Activated CD8-positive, alpha-beta T cell treated with anti-CD3 and anti-CD28 coated beads for 36 hours (primary cell): ENCODE data around the gene CACNB2. TPM values are rescaled to one million over a fixed set of nuclear protein-coding genes. Genes with fewer than 3 reads are reported as not detected.
"Not testable (repeated sequence)": the region's sequence is repeated elsewhere in the genome, so short reads cannot be mapped to it uniquely, and the experiment has no call there.

ENCODE experiments used
- ATAC-seq: fragments of 200-7000 bp; cut with Tn5 transposase; one replicate; pipeline ENCODE4 v1.10.0; 2021; ENCODE audit warnings: mild to moderate bottlenecking, moderate library complexity
- CTCF ChIA-PET: fragments of 350-600 bp; sonication (Branson Sonifier 250); formaldehyde crosslinking; loops from one replicate; lab custom pipeline; 2021; ENCODE audit warnings: antibody characterized with exemption; lab: Charles Lee
- POLR2A ChIA-PET: fragments of 350-600 bp; sonication (Branson Sonifier 250); formaldehyde crosslinking; loops from one replicate; lab custom pipeline; 2021; ENCODE audit warnings: antibody characterized with exemption; lab: Charles Lee
- DNase-seq: peaks from one replicate; pipeline ENCODE4 v3.0.0-alpha.2; 2020
- H3K27ac Mint-ChIP-seq: one replicate; pipeline ENCODE4 v1.8.0; 2021; ENCODE audit warnings: mild to moderate bottlenecking, mixed read lengths
- H3K27me3 Mint-ChIP-seq: one replicate; pipeline ENCODE4 v1.8.0; 2021; ENCODE audit warnings: mixed read lengths
- H3K36me3 Mint-ChIP-seq: one replicate; pipeline ENCODE4 v1.8.0; 2021; ENCODE audit warnings: low read depth, mixed read lengths
- H3K4me1 Mint-ChIP-seq: one replicate; pipeline ENCODE4 v1.8.0; 2021; ENCODE audit warnings: low read depth, mixed read lengths
- H3K4me3 Mint-ChIP-seq: one replicate; pipeline ENCODE4 v1.8.0; 2021; ENCODE audit warnings: mild to moderate bottlenecking, moderate library complexity, mixed read lengths
- H3K9me3 Mint-ChIP-seq: one replicate; pipeline ENCODE4 v1.8.0; 2021; ENCODE audit warnings: mixed read lengths
- CTCF ChIP-seq: fragments of 200-600 bp; IDR thresholded peaks from one replicate; pipeline ENCODE4 v1.8.0; 2022; ENCODE audit warnings: antibody characterized with exemption, mild to moderate bottlenecking
- intact Hi-C: fragments of 100-400 bp; cut with micrococcal nuclease; formaldehyde crosslinking; loops from one replicate; pipeline ENCODE4 v1.10.0; 2022
- total RNA-seq, 2 experiments: library from RNA; stranded (reverse); gene quantifications; one replicate each; pipeline ENCODE4 v1.2.3, GENCODE V29; 2021

The CACNB2 gene
- total RNA-seq, 2 experiments from 2014 or later: not detected

DNA sequence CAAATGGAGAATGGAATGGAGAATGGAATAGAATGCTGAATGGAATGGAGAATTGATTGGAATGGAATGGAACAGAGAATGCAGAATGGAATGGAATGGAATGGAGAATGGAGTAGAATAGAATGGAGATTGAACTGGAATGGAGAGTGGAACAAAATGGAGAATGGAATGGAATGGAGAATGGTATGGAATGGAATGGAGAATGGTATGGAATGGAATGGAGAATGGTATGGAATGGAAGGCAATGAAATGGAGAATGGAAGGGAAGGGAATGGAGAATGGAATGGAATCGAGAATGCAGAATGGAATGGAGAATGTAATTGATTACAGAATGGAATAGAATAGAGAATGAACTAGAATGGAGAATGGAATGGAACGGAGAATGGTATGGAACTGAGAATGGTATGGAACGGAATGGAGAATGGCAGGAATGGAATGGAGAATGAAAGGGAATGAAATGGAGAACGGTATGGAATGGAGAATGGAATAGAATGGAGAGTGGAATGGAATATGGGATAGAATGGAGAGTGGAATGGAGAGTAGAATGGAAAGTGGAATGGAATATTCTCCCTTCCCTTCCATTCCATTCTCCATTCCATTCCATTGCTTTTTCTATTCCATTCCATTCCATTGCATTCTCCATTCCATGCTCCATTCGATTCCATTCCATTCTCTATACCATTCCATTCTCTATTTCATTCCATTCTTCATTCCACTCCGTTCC lies 422.9 kb downstream of the CACNB2 start:
- Mint-ChIP-seq H3K36me3 (no peaks in the 10 kb centered on the region), H3K9me3 (no peaks in the 10 kb centered on the region), H3K27me3 (no peaks in the 10 kb centered on the region), H3K4me1 (no peaks in the 10 kb centered on the region), H3K27ac (no peak overlapping the region), H3K4me3 (no peak overlapping the region)
- no peak for TF ChIP-seq CTCF
- intact Hi-C loops: no loop called here
- ChIA-PET POLR2A (no interaction called here), CTCF (no interaction called here)
- ATAC-seq (no peak), DNase-seq (no peak)

- H3K4me3 Mint-ChIP-seq: no peak overlapping the region
- DNase-seq (no peak), ATAC-seq (no peak)
- H3K36me3 Mint-ChIP-seq: no peaks in the 10 kb centered on the region
- H3K9me3 Mint-ChIP-seq: no peaks in the 10 kb centered on the region
- H3K27ac Mint-ChIP-seq: no peak overlapping the region
- H3K27me3 Mint-ChIP-seq: no peaks in the 10 kb centered on the region
- intact Hi-C loops: no loop called here
- TF ChIP-seq CTCF: no peak
- H3K4me1 Mint-ChIP-seq: no peaks in the 10 kb centered on the region
- CTCF ChIA-PET: no interaction called here
- POLR2A ChIA-PET: no interaction called here
Measured at GRCh38 chr10:18565006-18565405, 424.8 kb downstream of the CACNB2 start.

DNA sequence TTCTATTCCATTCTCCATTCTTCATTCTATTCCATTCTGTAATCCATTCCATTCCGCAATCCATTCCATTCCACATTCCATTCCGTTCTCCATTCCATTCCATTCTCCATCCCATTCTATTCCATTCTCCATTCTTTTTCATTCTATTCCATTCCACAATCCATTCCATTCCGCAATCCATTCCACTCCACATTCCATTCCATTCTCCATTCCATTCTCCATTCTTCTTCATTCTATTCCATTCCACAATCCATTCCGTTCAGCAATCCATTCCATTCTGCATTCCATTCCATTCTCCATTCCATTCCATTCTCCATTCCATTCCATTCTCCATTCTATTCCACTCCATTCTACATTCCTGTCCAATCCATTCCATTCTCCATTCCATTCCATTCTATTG lies 426.0 kb downstream of the CACNB2 start:
- H3K27ac Mint-ChIP-seq: no peak overlapping the region
- no peaks in the 10 kb centered on the region for H3K9me3 Mint-ChIP-seq
- no peaks in the 10 kb centered on the region for H3K4me1 Mint-ChIP-seq
- ATAC-seq: no peak
- no peak for DNase-seq
- ChIA-PET POLR2A (no interaction called here), CTCF (no interaction called here)
- no peak overlapping the region for H3K4me3 Mint-ChIP-seq
- no peaks in the 10 kb centered on the region for H3K27me3 Mint-ChIP-seq
- H3K36me3 Mint-ChIP-seq: no peaks in the 10 kb centered on the region
- intact Hi-C loops: no loop called here
- TF ChIP-seq CTCF: no peak

DNA sequence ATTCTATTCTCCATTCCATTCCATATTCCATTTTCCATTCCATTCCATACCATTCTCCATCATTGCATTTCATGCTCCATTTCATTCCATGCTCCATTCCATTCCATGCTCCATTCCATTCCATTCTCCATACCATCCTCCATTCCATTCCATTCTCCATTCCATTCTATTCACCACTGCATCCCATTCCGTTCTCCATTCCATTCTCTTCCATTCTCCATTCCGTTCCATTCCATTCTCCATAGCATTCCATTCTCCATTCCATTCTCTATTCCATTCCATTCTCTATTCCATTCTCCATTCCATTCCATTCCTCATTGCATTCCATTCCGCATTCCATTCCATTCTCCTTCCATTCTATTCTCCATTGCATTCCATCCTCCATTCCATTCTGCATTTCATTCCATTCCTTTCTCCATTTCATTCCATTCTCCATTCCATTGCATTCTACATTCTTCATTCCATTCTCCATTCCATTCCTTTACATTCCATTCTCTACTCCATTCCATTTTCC lies 427.2 kb downstream of the CACNB2 start:
- H3K9me3 Mint-ChIP-seq: no peaks in the 10 kb centered on the region
- ChIA-PET CTCF (no interaction called here), POLR2A (no interaction called here)
- DNase-seq (no peak), ATAC-seq (no peak)
- no peaks in the 10 kb centered on the region for H3K27me3 Mint-ChIP-seq
- no peaks in the 10 kb centered on the region for H3K4me1 Mint-ChIP-seq
- H3K36me3 Mint-ChIP-seq: no peaks in the 10 kb centered on the region
- intact Hi-C loops: no loop called here
- H3K27ac Mint-ChIP-seq: no peak overlapping the region
- TF ChIP-seq CTCF: no peak
- H3K4me3 Mint-ChIP-seq: no peak overlapping the region

- not testable (repeated sequence) for H3K4me1 Mint-ChIP-seq, DNase-seq, H3K9me3 Mint-ChIP-seq
Measured at GRCh38 chr10:18570386-18570785, 430.2 kb downstream of the CACNB2 start.

More at GRCh38 chr10:18570386-18570785, 430.2 kb downstream of the CACNB2 start:
- ATAC-seq, intact Hi-C loops, CTCF ChIA-PET, H3K4me3 Mint-ChIP-seq, H3K27me3 Mint-ChIP-seq, H3K27ac Mint-ChIP-seq, POLR2A ChIA-PET: not testable (repeated sequence)
- peaks cover 11% of the 10 kb centered on the region for H3K36me3 Mint-ChIP-seq
